ACHN (cell line): ENCODE measurements around the gene ABI3BP.

ENCODE experiments used
- DNase-seq: peaks from one replicate; pipeline ENCODE4 v3.0.0-alpha.2; 2015
- in situ Hi-C: cut with HindIII; loops from 2 replicates; pipeline ENCODE4 v1.10.0; 2017; ENCODE audit warnings: low sequenced_read_pairs, low pct_ligation_motif_present, low pct_unique_long_range_greater_than_20kb

Gene ABI3BP

GRCh38 chr3:100988080-100988479 is 5.1 kb downstream of the ABI3BP start:
- no peak for DNase-seq
- in situ Hi-C loops = no loop called here

GRCh38 chr3:100984308-100984707 is 8.9 kb downstream of the ABI3BP start:
- DNase-seq = no peak
- in situ Hi-C loops = no loop called here

GRCh38 chr3:100982710-100983109 is 10.5 kb downstream of the ABI3BP start:
- no peak for DNase-seq
- in situ Hi-C loops = no loop called here

- no peak for DNase-seq
- in situ Hi-C loops = no loop called here
Observed at GRCh38 chr3:100981164-100981911, 11.9 kb downstream of the ABI3BP start.

- in situ Hi-C loops = no loop called here
- DNase-seq = no peak
Observed at GRCh38 chr3:100978011-100978659, 15.1 kb downstream of the ABI3BP start.

- DNase-seq = no peak
- in situ Hi-C loops = no loop called here
Observed at GRCh38 chr3:100976611-100977010, 16.6 kb downstream of the ABI3BP start.

GRCh38 chr3:100975714-100976113 is 17.5 kb downstream of the ABI3BP start:
- no peak for DNase-seq

GRCh38 chr3:100973594-100973993 is 19.6 kb downstream of the ABI3BP start:
- in situ Hi-C loops = no loop called here
- DNase-seq = no peak

More at GRCh38 chr3:100975714-100976113, 17.5 kb downstream of the ABI3BP start:
- in situ Hi-C loops = no loop called here

- no peak for DNase-seq
- in situ Hi-C loops = no loop called here
Observed at GRCh38 chr3:100972867-100973266, 20.4 kb downstream of the ABI3BP start.

- no peak for DNase-seq
- in situ Hi-C loops = no loop called here
Observed at GRCh38 chr3:100972301-100972844, 20.8 kb downstream of the ABI3BP start.

GRCh38 chr3:100971798-100972197 is 21.4 kb downstream of the ABI3BP start:
- in situ Hi-C loops = no loop called here
- DNase-seq = no peak

- in situ Hi-C loops = no loop called here
Observed at GRCh38 chr3:100970477-100970990, 22.7 kb downstream of the ABI3BP start.

GRCh38 chr3:100968932-100969906 is 24.0 kb downstream of the ABI3BP start:
- in situ Hi-C loops = no loop called here
- DNase-seq = no peak

More at GRCh38 chr3:100970477-100970990, 22.7 kb downstream of the ABI3BP start:
- DNase-seq = no peak

GRCh38 chr3:100966807-100967206 is 26.4 kb downstream of the ABI3BP start:
- in situ Hi-C loops = no loop called here
- no peak for DNase-seq

- in situ Hi-C loops = no loop called here
- DNase-seq = no peak
Observed at GRCh38 chr3:100966049-100966491, 27.2 kb downstream of the ABI3BP start.

GRCh38 chr3:100963041-100963440 is 30.2 kb downstream of the ABI3BP start:
- in situ Hi-C loops = no loop called here
- no peak for DNase-seq

GRCh38 chr3:100957261-100957986 is 35.8 kb downstream of the ABI3BP start:
- in situ Hi-C loops = no loop called here
- DNase-seq = no peak

GRCh38 chr3:100956276-100956675 is 36.9 kb downstream of the ABI3BP start:
- in situ Hi-C loops = no loop called here
- DNase-seq = no peak
